Esophagus (tissue), 2 donors: ENCODE results near the gene AP2S1. TPM values are rescaled to one million over a fixed set of nuclear protein-coding genes. Genes with fewer than 3 reads are reported as not detected.
"Not testable (repeated sequence)": the region's sequence is repeated elsewhere in the genome, so short reads cannot be mapped to it uniquely, and the experiment has no call there.

Experiments
- H3K27ac ChIP-seq, 2 donors: one replicate each; pipeline ENCODE4 v1.5.1; 2013; ENCODE audit warnings: low read depth in 2 of 2, mild to moderate bottlenecking in 2 of 2, inconsistent platforms in 1 of 2, low read length in 1 of 2, moderate library complexity in 1 of 2
- H3K27me3 ChIP-seq, 2 donors: one replicate each; pipeline ENCODE4 v1.6.1; 2013; ENCODE audit warnings: low read length in 2 of 2, control low read depth in 1 of 2, mild to moderate bottlenecking in 1 of 2; ENCODE audit not compliant: insufficient read depth in 2 of 2, control insufficient read depth in 1 of 2
- H3K36me3 ChIP-seq, 2 donors: one replicate each; pipeline ENCODE4 v1.6.1; 2013; ENCODE audit warnings: low read length in 1 of 2; ENCODE audit not compliant: control insufficient read depth in 2 of 2, insufficient read depth in 2 of 2
- H3K4me1 ChIP-seq, 2 donors: one replicate each; pipeline ENCODE4 v1.6.1; 2013; ENCODE audit warnings: low read length in 1 of 2; ENCODE audit not compliant: control insufficient read depth in 2 of 2, insufficient read depth in 2 of 2
- H3K4me3 ChIP-seq, 2 donors: one replicate each; pipeline ENCODE4 v1.5.1; 2013; ENCODE audit warnings: low read length in 2 of 2, mild to moderate bottlenecking in 2 of 2, low read depth in 1 of 2, moderate library complexity in 1 of 2
- H3K9me3 ChIP-seq, 2 donors: one replicate each; pipeline ENCODE4 v1.6.1; 2013; ENCODE audit warnings: mild to moderate bottlenecking in 2 of 2, low read depth in 1 of 2, low read length in 1 of 2, moderate library complexity in 1 of 2; ENCODE audit not compliant: control insufficient read depth in 2 of 2, insufficient read depth in 1 of 2
- WGBS, 2 donors: extraction: QIAGEN DNeasy Blood & Tissue Kit; methylation state at CpG; one replicate each; pipeline ENCODE4 v1.1.7; 2013; 5-methylcytosine and 5-hydroxymethylcytosine counted together
- polyA plus RNA-seq, 2 donors: library from polyadenylated mRNA; stranded (reverse); fragments of 200-250 nt; gene quantifications; one replicate each; pipeline ENCODE4 v1.2.3, GENCODE V29; 2013
- donor health status: healthy with polysubstance abuse.
- donor health status: Bipolar disorder and iron deficiency.

AP2S1 gene
- polyA plus RNA-seq, 2 donors = 71.2 to 157 TPM

DNA sequence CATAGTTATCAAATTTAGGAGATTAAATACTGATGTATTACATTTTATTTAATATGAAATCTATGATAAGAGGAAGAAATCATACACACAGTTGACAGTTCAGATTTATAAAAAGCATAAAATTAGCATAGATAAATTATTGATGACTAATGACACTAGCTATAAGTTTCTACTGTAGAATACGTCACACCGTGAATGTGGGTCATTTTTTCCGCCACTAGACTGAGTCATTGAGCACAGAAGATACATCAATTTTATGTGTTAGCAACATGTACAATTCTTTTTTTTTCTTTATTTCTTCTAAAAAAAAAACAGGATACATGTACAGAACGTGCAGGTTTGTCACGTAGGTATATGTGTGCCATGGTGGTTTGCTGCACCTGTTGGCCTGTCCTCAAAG is 22.2 kb downstream of the AP2S1 start:
- 57 to 59% methylated on average over 5 of the region's 5 CpGs for WGBS, 2 donors
- Histone ChIP-seq H3K27ac (no peak overlapping the region), H3K4me3 (no peak overlapping the region), H3K27me3 (no peaks in the 10 kb centered on the region), H3K9me3 (no peaks in the 10 kb centered on the region), H3K4me1 (peaks cover 0 to 4% of the 10 kb centered on the region in 2 donors), H3K36me3 (no peaks in the 10 kb centered on the region)

DNA sequence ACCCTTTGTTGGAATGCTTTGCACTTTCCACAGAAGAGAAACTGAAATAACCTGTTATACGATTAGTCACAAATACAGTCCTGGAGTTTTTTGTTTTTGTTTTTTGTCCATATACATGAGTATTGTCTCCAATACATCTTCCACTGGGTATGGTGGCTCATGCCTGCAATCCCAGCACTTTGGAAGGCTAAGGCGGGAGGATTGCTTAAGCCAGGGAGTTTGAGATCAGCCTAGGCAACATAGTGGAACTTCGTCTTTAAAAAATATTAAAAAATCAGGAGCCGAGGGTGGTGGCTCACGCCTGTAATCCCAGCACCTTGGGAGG is 25.0 kb downstream of the AP2S1 start:
- Histone ChIP-seq H3K27ac (no peak overlapping the region), H3K36me3 (no peaks in the 10 kb centered on the region), H3K27me3 (no peaks in the 10 kb centered on the region), H3K4me3 (no peak overlapping the region), H3K9me3 (no peaks in the 10 kb centered on the region), H3K4me1 (peaks cover 3 to 17% of the 10 kb centered on the region in 2 donors)
- WGBS, 2 donors = 65 to 66% methylated on average over 5 of the region's 5 CpGs

DNA sequence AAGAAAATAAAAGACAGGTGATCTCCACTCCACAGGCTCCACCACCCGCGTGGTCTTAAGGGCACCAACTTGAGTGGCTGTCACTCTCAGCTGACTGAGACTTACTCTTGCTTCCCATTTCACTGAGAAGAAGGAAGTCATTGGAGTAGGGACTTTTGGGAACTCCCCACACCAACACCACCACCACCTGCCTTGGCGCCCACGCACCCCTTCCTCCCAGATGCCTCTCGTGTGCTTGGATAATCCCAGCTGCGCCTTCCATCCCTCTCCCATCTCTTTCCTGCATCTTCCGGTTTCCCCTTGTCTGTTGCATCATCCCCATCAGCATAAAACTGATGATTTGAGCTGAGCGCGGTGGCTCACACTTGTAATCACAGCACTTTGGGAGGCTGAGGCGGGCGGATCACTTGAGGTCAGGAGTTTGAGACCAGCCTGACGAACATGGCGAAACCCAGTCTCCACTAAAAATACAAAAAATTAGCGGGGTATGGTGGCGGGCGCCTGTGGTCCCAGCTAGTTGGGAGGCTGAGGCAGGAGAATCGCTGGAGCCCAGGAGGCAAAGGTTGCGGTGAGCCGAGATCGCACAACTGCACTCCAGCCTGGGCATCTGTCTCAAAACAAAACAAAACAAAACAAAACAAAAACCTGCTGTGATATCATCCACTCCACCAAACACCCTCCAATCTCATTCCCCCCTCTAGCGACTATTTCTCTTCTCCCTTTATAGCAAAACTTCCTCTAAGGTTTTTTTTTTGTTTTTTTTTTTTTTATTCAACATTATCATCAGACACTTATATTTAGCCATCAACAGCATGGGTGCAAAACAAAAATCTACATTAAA is 25.5 kb downstream of the AP2S1 start:
- no peaks in the 10 kb centered on the region for H3K36me3 ChIP-seq
- WGBS, 2 donors = 83% methylated on average over 21 of the region's 21 CpGs
- H3K4me1 ChIP-seq = peaks cover 3 to 19% of the 10 kb centered on the region in 2 donors
- H3K9me3 ChIP-seq = no peaks in the 10 kb centered on the region
- no peaks in the 10 kb centered on the region for H3K27me3 ChIP-seq
- no peak overlapping the region for H3K4me3 ChIP-seq
- H3K27ac ChIP-seq = no peak overlapping the region

DNA sequence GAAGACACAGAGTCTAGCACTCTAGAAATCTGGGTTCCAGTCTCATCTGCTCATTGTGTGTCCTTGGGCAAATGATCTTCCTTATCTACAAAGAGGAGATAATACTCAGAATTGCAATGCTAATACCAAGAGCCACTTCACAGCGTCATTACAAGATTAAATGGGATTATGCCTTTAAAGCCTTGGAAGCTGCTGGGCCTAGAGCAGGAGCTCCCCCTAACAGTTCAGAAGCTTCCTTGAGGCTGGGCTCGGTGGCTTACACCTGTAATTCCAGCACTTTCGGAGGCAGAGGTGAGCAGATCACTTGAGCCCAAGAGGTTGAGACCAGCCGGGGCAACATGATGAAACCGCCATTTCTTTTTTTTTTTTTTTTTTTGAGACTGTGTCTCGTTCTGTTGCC is 27.6 kb downstream of the AP2S1 start:
- H3K4me1 ChIP-seq = peaks cover 3 to 19% of the 10 kb centered on the region in 2 donors
- no peaks in the 10 kb centered on the region for H3K9me3 ChIP-seq
- H3K4me3 ChIP-seq = no peak overlapping the region
- H3K36me3 ChIP-seq = no peaks in the 10 kb centered on the region
- no peak overlapping the region for H3K27ac ChIP-seq
- H3K27me3 ChIP-seq = no peaks in the 10 kb centered on the region
- WGBS, 2 donors = 78 to 80% methylated on average over 5 to 6 of the region's 6 CpGs

DNA sequence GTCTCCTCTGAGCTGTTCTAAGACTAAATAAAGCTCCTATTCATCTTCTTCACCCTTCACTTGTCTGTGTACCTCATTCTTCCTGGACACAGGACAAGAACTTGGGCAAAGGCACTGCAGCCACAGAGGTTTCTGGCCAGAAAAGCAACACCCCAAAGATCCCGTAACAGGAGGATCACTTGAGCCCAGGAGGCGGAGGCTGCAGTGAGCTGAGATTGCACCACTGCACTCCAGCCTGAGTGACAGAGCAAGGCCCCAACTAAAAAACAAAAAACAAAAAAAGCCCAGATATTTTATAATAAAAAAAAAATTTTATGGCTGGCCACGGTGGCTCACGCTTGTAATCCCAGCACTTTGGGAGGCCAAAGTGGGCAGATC is 28.2 kb downstream of the AP2S1 start:
- H3K4me3 ChIP-seq, H3K36me3 ChIP-seq, H3K27me3 ChIP-seq, H3K27ac ChIP-seq, H3K9me3 ChIP-seq: not testable (repeated sequence)
- H3K4me1 ChIP-seq = peaks cover 3 to 19% of the 10 kb centered on the region in 2 donors
- 78 to 84% methylated on average over 4 of the region's 4 CpGs for WGBS, 2 donors

DNA sequence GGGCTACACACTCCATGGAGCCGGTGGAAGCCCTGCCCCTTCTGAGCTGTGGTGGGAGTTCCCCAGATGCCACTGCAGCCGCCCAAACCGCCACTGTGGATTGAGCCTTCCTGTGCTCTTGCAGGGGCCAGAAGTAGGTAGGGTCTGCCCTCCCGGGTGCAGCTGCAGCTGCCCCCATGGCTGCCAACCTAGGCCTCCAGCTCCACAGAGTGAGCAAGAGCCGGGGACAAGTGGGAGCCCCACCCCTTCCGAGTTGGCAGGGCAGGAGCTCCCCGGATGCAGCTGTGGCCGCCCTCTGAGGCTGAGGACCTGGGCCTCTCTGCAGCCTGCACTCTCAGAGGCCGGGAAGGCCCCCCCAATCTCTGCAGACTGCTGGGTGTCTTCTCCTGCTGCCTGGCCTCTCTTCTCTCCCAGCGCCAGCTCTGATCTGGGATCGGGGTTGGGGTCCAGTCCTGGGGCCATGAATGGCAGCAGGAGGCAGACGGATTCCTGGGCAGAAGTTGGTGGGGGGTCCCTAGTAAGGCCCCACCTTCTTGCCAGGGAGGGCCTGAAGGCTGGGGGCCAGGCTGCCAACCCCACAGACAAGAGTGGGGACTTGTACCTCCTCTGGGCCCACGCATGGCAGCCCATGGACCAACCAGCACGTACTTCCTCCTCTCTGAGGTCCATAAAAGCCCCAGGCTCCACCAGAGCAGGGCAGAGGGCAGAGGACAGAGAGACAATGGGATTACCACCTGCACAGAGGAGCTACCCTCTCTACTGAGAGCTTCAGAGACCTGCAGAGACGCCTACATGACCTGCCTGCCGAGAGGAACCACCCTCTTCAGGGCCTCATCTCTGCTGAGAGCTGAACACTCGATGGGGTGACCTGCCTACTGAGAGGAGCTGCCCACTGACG is 28.9 kb downstream of the AP2S1 start:
- H3K36me3 ChIP-seq = no peaks in the 10 kb centered on the region
- WGBS, 2 donors = 65% methylated on average over 17 to 18 of the region's 18 CpGs
- peaks cover 3 to 19% of the 10 kb centered on the region in 2 donors for H3K4me1 ChIP-seq
- H3K27ac ChIP-seq = peak overlapping the region in 1 of 2 donors; percentile 16
- no peak overlapping the region for H3K4me3 ChIP-seq
- no peaks in the 10 kb centered on the region for H3K9me3 ChIP-seq
- no peaks in the 10 kb centered on the region for H3K27me3 ChIP-seq

DNA sequence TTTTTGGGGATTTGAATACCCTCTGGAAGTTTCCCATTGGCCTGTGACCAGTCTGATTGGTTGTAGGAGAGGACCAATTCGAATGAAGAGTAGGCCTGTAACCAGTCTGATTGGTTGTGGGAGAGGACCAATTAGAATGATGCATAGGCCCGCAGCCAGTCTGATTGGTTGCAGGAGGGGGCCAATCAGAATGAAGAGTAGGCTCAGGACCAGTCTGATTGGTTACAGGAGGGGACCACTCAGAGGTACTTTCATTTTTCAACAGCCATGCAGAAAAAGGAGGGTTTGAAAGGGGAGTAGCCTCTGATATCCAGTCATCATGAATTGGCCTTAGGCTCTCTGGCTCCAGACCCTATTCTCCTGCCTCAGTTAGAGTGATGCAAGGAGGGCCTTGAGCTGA is 31.8 kb downstream of the AP2S1 start:
- Histone ChIP-seq H3K9me3 (no peaks in the 10 kb centered on the region), H3K4me3 (no peak overlapping the region), H3K36me3 (no peaks in the 10 kb centered on the region), H3K27ac (no peak overlapping the region), H3K27me3 (no peaks in the 10 kb centered on the region), H3K4me1 (peaks cover 3 to 15% of the 10 kb centered on the region in 2 donors)
- 94 to 97% methylated on average over 2 of the region's 2 CpGs for WGBS, 2 donors

DNA sequence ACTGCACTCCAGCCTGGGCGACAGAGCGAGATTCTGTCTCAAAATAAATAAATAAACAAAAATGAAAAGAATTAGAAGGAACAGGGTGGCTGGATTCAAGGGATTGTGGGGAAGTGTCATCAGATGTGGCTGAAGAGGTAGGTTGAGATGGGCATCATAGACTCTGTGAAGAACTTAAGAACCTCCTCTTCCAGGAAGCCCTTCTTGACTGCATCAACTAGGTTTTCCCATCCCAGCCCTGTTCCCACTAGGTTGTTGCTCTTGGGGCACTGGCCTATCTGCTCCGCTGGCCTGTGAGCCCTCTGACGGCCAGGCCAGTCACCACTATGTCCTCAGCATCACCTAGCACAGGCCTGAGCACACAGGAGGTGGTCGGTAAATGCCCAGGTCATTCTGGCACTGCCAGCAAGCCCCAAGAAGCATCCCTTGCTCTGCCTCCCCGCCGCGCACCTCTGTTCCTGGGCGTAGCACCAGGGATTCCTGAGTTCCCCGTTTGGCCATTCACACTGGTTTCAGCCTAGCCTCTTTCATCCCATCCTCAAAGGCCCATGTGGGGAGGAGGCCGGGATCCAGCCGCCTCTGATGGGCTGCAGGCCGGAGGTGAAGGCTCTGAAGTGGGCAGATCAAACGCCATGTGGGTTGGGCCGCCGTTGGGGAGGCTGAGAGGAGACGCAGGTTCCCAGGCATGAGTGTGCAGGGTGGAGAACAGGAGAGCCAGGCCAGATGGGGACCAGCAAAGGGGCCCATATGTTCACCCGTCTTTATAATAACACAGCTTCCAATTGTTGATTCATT is 34.6 kb downstream of the AP2S1 start:
- no peaks in the 10 kb centered on the region for H3K9me3 ChIP-seq
- no peaks in the 10 kb centered on the region for H3K27me3 ChIP-seq
- H3K36me3 ChIP-seq = no peaks in the 10 kb centered on the region
- peaks cover 0 to 5% of the 10 kb centered on the region in 2 donors for H3K4me1 ChIP-seq
- 79 to 80% methylated on average over 18 of the region's 18 CpGs for WGBS, 2 donors
- no peak overlapping the region for H3K27ac ChIP-seq
- H3K4me3 ChIP-seq = no peak overlapping the region

DNA sequence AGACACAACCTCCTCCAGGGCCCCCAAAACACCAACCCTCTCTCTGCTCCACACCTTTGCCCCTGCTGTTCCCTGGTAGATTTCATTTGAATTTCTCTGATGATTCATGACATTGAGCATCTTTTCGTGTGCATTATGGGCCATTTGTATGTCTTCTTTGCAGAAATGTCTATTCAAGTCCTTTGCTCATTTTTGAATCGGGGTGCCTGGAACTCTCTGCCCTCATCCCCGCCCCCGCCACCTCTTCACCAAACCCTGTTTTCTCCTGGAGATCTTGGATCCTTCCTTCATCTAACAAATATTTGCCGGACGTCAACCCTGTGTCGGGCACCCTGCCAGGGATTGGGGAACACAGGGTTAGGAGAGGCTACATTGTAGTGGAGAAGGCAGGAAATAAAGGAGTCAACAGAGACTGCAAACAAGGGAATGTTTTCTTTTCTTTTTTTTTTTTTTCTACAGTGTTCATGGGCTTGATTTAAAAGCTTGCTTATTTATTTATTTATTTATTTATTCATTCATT is 36.7 kb downstream of the AP2S1 start:
- no peaks in the 10 kb centered on the region for H3K9me3 ChIP-seq
- WGBS, 2 donors = 49% methylated on average over 7 of the region's 7 CpGs
- no peak overlapping the region for H3K4me3 ChIP-seq
- H3K36me3 ChIP-seq = no peaks in the 10 kb centered on the region
- H3K4me1 ChIP-seq = no peaks in the 10 kb centered on the region
- H3K27ac ChIP-seq = no peak overlapping the region
- H3K27me3 ChIP-seq = no peaks in the 10 kb centered on the region
